Thyroid gland (tissue), 4 donors: ENCODE results near the gene CHL1.

Source experiments
- POLR2A ChIP-seq, 2 donors: fragments of 450-650 bp; IDR thresholded peaks; one replicate each; pipeline ENCODE4 v1.6.1; 2017; ENCODE audit warnings: antibody characterized with exemption in 2 of 2, mild to moderate bottlenecking in 2 of 2, moderate library complexity in 1 of 2
- TF ChIP-seq, protein P1 (sequence below), 6 experiments: fragments of 200-600 bp in 3 of 6; fragments of 450-650 bp in 3 of 6; sonication (generic) in 3 of 6; IDR thresholded peaks; one replicate each; pipeline ENCODE4 v1.5.1; 2016 to 2019; ENCODE audit warnings: antibody characterized with exemption in 6 of 6, mild to moderate bottlenecking in 2 of 6, inconsistent platforms in 1 of 6, moderate library complexity in 1 of 6

DNA sequence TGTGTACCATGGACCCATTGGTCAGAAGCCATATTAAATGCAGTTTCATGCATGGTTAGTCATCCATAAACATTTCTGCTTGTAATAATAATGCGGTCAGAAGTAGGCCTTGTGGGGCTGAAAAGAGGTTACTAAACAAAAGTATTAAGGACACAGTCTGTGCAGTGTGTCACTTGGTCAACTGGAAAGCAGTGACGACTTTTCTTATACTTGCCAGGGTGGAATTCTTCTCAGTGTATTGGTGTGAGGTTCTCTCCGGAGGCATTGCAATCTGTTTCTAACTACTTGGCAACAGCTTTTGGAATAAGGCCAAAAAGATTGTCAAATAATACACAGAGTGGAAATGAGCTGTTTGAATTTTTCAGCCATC, 46.8 kb downstream of the CHL1 start:
- no peak for TF ChIP-seq POLR2A (IDR thresholded peaks at IDR 0.05)
- TF ChIP-seq, protein P1, sequence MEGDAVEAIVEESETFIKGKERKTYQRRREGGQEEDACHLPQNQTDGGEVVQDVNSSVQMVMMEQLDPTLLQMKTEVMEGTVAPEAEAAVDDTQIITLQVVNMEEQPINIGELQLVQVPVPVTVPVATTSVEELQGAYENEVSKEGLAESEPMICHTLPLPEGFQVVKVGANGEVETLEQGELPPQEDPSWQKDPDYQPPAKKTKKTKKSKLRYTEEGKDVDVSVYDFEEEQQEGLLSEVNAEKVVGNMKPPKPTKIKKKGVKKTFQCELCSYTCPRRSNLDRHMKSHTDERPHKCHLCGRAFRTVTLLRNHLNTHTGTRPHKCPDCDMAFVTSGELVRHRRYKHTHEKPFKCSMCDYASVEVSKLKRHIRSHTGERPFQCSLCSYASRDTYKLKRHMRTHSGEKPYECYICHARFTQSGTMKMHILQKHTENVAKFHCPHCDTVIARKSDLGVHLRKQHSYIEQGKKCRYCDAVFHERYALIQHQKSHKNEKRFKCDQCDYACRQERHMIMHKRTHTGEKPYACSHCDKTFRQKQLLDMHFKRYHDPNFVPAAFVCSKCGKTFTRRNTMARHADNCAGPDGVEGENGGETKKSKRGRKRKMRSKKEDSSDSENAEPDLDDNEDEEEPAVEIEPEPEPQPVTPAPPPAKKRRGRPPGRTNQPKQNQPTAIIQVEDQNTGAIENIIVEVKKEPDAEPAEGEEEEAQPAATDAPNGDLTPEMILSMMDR (IDR thresholded peaks at IDR 0.05), result no peak
